HG03159 (cell line): ENCODE data around the gene TTC27.
"Not testable (repeated sequence)": the region's sequence is repeated elsewhere in the genome, so short reads cannot be mapped to it uniquely, and the experiment has no call there.

Experiments used
- ATAC-seq: cut with Tn5 transposase; IDR thresholded peaks from one replicate; pipeline ENCODE4 v1.9.1; 2021; ENCODE audit warnings: mild to moderate bottlenecking, moderate library complexity; ENCODE audit not compliant: unreplicated experiment

Gene TTC27

DNA sequence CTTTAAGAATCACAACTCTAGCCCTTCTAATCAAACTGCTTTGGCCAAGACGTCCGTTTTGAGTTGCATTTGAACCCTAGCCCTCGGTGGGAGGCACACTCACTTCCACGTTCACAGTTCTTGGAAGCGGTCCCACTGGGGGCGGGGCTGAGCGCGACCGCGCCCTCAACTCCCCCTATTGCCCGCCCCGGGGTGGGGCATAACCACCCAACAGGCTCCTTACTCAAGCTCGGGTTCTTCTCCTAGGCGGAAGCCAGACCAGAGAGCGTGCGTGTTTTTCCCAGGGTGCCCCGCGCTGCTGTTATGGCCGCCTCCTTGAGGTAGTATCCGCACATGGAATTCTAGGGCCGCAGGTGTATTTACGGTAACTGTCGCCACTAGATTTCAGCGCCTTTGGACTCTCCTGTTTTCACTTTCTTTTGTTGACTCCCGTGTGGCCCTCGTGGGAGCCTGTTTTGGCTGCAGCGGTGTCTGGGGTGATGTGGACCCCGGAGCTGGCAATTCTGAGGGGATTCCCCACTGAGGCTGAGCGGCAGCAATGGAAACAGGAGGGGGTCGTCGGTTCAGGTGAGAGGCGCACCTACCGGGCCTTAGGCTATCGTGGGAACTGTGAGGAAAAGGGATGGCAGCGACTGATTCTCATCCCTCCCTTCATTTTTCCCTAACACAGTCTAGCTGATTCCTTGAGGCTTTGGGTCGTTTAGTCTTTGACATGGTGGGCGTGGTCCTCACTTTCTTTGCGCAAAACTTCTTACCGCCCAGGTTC lies at the start of gene TTC27:
Gene TTC27, plus strand, starts transcription at position 237 of the 766 bp plus-strand sequence. Its CDS starts 243 bp downstream, at position 480.
- ATAC-seq, result peak; percentile 99

GRCh38 chr2:32591669-32592463 lies 36.0 kb upstream of the TTC27 start:
- ATAC-seq, result peak; percentile 65

- ATAC-seq, result no peak
Measured at GRCh38 chr2:32594573-32594972, 33.3 kb upstream of the TTC27 start.

DNA sequence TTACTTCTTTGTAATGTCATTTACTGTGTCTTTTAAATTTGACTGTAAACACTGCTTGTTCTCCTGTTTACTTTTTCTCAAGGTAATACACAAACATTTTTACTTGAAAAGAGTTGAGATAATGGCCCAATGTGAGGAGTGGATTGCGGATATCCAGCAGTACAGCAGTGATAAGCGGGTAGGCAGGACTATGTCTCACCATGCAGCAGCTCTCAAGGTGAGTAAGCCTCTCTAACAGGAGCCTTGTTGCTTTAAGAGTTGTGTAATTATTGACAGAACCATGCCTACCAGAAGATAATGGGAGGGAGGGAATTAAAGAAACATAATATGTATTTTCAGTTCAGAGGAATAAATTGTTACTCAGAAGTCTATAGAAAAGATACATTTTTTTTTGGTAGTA lies 16.5 kb upstream of the TTC27 start:
- ATAC-seq, result no peak

- no peak for ATAC-seq
Measured at GRCh38 chr2:32611771-32612170, 16.1 kb upstream of the TTC27 start.

- ATAC-seq, result no peak
Measured at GRCh38 chr2:32614084-32614483, 13.8 kb upstream of the TTC27 start.

DNA sequence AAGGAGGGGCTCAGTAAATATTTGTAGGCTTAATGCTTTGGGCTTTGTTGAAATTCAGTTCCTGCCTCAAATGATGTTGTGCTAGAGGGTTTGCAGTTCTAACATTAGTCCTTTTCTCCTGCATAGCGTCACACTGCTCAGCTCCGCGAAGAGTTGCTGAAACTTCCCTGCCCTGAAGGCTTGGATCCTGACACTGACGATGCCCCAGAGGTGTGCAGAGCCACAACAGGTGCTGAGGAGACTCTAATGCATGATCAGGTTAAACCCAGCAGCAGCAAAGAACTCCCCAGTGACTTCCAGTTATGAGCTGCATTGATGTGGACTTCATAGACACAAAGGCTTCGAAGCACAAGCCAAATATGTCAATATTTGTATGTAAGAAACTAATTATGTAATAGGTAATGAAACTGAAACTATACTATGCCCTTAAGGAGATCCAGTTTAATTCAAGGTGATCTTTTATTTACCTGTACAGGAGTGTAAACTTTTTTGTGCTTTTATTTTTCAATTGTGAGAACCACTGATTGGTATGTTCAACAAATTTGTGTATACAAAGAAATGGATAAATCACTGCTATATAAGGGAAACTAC lies 10.2 kb upstream of the TTC27 start:
- ATAC-seq, result no peak

DNA sequence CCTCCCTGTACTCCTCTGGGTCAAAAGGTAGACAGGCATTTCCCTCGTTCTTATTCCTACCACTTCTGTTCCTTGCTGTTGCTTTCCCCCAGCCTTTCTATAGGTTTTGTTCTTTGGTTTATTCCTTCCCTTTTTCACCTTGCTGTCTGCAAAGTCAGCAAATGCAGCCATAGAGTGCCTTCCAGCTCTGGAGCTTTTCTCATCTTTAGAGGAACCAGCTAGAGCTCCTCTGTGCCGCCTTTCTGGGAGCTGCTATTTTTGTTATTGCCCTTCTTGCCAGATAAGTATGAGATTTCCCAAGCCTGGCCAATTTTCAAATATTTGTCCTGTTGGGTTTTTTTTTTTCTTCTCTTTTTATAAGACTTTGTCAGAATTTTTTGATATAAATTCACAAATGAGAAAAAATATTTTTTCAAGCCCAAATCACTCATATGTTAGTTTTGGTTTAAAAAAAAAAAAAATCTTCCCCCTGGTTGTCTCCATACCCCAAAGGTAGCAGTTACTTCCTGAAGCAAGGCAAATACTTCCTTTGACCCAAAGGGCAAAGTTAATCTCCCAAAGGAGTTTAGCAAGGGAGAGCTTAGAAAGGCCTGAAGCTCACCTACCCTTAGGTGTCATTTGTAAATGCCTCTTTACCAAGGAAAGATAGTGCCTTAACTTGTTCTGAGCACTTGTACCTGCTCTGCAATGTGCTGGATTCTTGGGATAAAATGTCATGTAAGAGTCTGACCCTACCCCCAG lies 5.1 kb upstream of the TTC27 start:
- no peak for ATAC-seq

DNA sequence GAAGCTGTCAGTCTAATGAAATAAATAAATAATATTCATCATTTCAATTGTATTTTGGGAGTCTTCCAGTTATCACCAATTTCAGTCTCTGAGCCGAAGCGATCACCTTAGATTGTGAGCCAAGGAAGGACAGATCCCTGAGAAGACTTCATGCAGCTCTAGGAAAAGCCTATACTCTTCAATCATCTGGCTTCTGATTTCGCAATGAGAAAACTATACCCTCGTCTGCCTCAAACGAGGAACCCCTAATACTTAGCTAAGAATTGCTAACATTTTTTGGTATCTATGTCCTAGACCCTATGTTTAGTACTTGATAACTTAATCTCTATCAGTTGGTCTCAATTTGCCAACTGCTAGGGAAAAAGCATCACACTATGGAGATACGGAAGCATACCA lies 4.5 kb upstream of the TTC27 start:
- no peak for ATAC-seq

DNA sequence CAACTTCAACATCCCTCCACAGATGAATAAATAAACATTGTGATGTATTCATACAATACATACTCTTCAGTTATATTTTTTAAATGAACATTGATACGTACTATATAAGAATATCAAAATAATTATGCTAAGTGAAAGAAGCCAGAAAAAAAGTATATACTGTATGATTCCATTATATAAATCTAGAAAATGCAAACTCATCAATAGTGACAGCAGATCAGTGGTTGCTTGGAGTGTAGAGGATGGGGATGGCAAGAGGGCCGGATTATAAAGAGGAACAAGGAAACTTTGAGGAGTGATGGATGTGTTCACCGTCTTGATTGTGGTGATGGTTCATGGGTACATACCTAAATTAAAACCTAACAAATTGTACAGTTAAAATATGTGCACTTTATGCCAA lies 3.0 kb upstream of the TTC27 start:
- ATAC-seq, result no peak

DNA sequence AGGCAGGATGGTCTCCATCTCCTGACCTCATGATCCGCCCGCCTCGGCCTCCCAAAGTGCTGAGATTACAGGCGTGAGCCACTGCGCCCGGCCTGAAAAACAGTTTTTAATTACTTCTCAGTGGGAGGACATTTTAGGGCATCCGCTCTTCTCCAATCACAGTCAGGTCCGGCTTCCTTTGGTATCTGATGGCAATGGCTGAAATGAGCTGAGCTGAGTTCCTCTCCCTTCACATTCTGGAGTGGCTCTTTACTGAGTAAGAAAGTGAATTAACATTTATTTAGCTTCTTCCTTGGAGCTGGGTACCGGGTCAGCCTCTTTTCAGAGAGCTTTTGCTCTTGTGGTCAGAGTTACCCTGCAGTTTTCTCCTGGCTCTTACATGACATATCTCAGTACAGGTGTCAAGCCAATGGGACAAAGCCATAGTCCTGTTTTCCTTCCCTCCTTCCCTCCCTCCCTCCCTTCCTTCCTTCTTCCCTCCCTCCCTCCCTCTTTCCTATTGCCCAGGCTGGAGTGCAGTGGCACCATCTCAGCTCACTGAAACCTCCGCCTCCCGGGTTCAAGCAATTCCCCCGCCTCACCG lies 1.1 kb upstream of the TTC27 start:
- ATAC-seq, result no peak

- ATAC-seq, result peak; percentile 38
Measured at GRCh38 chr2:32627441-32627813, 423 bp upstream of the TTC27 start.

DNA sequence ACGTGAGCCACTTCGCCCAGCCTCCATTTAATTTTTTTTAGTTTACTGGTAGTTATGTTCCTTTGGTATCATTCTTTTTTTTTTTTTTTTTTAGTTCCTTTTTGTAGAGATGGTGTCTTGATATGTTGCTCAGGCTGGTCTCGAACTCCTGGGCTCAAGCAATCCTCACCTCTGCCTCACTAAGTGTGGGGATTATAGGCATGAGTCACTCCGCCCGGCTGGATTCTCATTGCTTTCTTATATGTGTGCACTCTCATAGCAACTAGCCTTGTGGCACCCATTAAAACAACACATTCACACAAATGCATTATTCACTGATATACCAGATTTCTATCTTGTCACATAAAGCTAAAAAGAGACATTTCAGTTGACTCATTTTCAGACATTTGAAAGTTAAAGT lies 4.2 kb downstream of the TTC27 start:
- ATAC-seq, result no peak

DNA sequence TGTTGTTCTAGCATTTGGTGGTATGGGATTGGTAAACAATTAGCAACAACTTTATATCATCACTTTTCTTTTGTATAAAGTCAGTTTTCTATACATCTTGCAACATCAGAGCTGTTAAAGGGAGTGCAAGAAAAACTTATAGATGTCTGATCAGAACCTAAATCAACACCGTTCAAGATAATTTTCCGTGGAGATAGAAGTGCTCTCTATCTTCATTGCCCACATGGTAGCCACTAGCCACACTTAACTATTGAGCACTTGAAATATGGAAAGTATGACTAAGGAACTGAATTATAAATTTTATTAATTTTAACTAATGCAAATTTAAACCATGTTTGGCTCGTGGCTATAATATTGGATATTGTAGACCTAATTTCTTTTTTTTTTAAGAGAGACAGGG lies 5.2 kb downstream of the TTC27 start:
- no peak for ATAC-seq

- not testable (repeated sequence) for ATAC-seq
Measured at GRCh38 chr2:32638548-32638947, 10.7 kb downstream of the TTC27 start.

DNA sequence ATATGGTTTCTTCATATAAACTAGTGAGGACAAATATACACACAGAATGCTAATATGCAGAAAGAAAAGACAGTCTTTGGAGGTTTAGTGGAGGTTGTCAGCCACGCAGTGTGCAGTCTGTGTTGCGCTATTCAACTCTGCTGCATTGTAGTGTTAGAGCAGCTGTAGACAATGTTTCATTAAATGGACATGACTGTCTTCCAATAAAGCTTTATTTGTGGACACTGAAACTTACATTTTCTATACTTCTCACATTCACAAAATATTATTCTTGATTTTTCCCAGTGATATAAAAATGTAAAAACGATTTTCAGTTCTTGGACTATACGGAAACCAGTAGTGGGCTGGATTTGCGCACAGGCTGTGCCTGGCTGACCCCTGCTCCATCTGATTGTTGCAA lies 13.3 kb downstream of the TTC27 start:
- ATAC-seq, result no peak

- no peak for ATAC-seq
Measured at GRCh38 chr2:32647180-32647651, 19.4 kb downstream of the TTC27 start.

DNA sequence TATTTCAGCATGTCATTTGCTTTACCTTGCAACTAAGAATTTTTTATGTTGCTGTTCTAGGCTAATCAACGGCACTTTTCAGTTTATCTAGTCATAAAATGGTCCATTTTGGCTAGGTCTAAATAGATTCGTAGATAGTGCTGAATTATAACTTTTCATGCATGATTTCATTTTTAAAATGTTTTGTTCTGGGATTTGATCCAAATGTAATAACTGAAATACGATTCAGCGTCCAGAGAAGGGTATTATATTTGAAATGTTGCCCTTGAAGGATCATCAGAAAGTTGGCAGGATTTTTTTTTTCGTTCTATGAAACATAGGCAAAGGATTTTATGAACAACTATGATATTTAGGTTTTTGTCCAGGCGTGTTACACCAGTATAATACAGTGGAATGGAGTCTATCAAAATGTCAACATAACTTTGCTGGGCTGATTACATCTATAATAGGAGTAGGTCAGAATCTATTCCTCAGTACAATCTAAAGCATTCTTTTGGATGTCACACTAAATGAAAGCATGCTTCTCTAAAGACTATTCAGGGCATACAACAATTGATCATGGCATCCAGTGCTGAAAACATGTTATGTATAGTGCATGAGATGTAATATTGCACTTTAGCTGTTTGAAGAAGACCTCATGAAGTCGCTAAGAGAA lies 24.8 kb downstream of the TTC27 start:
- no peak for ATAC-seq

- no peak for ATAC-seq
Measured at GRCh38 chr2:32656069-32656468, 28.2 kb downstream of the TTC27 start.

- ATAC-seq, result no peak
Measured at GRCh38 chr2:32663864-32664263, 36.0 kb downstream of the TTC27 start.
